Adipose tissue (tissue), 3 donors: Measurements from ENCODE around the gene TSPAN1. TPM values are rescaled to one million over a fixed set of nuclear protein-coding genes. Genes with fewer than 3 reads are reported as not detected.

Experiments
- H3K27ac ChIP-seq: one replicate; pipeline ENCODE4 v1.5.1; 2013; ENCODE audit warnings: low read depth, low read length
- WGBS, 3 donors: extraction: QIAGEN DNeasy Blood & Tissue Kit; methylation state at CpG; one replicate each; pipeline ENCODE4 v1.1.7; 2013; 5-methylcytosine and 5-hydroxymethylcytosine counted together
- polyA plus RNA-seq, 3 donors: library from polyadenylated mRNA; stranded (reverse); fragments of 200-250 nt; gene quantifications; one replicate each; pipeline ENCODE4 v1.2.3, GENCODE V29; 2013
- donor health status: healthy with polysubstance abuse.
- donor health status: Bipolar disorder and iron deficiency.
- donor health status: healthy.

The TSPAN1 gene
- polyA plus RNA-seq, 3 donors, result 3.0 to 18.4 (median 7.0) TPM

GRCh38 chr1:46158312-46159281, 16.3 kb upstream of the TSPAN1 start:
- 90 to 92% (median 92%) methylated on average over 13 of the region's 13 CpGs for WGBS, 3 donors
- no peak overlapping the region for H3K27ac ChIP-seq

- WGBS, 3 donors, result 68 to 77% (median 70%) methylated on average over 3 of the region's 3 CpGs
- no peak overlapping the region for H3K27ac ChIP-seq
Observed at GRCh38 chr1:46159516-46159915, 15.4 kb upstream of the TSPAN1 start.

- 88 to 96% (median 90%) methylated on average over 1 of the region's 1 CpG for WGBS, 3 donors
Observed at GRCh38 chr1:46160212-46160611, 14.7 kb upstream of the TSPAN1 start.

GRCh38 chr1:46166521-46167462, 8.1 kb upstream of the TSPAN1 start:
- H3K27ac ChIP-seq, result peak overlapping the region; percentile 85

More at GRCh38 chr1:46160212-46160611, 14.7 kb upstream of the TSPAN1 start:
- no peak overlapping the region for H3K27ac ChIP-seq

DNA sequence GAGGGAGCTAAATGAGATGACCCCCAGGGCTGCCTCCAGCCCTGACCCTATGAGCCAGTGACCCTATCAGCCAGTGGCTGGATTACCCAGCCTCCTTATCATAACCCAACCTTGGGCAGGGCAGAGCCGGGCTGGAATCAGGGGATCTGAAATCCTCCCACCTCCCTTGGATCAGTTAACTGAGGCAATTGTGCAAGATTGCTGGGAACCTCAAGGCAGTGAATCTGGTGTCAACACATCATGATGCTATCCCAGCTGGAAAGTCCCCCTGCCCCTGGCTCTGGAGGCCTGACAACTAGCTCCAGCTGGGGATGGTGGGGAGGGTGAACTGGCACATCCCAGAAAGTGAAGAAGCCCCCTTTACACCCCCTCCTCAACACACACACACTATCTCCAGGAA, 6.4 kb upstream of the TSPAN1 start:
- WGBS, 3 donors, result 67 to 76% (median 72%) methylated on average over 1 of the region's 1 CpG

More at GRCh38 chr1:46166521-46167462, 8.1 kb upstream of the TSPAN1 start:
- WGBS, 3 donors, result 6 to 13% (median 9%) methylated on average over 47 of the region's 47 CpGs

DNA sequence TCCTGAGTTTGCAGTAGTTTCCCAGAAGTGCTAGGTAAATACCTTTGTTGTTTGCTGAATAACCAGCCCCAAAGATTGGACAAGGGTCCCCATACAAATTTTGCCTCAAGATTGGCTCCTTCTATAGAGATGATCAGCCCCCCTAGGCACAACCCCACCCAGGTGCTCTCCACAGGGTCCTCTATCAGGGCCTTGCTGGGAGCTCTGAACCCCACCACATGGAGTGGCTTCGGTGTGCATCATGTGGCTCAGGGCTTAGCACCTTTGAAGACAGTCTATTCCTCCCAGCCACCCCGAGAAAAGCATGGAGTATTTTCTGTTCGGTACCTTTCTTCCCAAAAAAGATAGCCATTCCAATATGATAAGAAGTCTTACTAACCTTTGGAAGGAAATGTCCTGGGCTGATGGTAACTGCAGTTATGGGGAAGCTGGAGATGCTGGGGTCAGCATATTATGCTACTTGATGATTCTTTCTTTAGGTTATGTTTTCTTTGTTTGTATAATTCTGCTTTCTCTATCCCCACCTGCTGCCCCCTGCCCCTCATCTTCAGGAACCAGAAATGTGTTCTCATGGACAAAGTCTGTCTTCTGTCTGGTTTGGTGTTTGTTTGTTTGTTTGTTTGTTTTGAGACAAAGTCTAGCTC, 5.0 kb upstream of the TSPAN1 start:
- H3K27ac ChIP-seq, result no peak overlapping the region
- WGBS, 3 donors, result 91 to 92% (median 91%) methylated on average over 3 of the region's 3 CpGs

More for the DNA sequence above, 6.4 kb upstream of the TSPAN1 start:
- H3K27ac ChIP-seq, result no peak overlapping the region

DNA sequence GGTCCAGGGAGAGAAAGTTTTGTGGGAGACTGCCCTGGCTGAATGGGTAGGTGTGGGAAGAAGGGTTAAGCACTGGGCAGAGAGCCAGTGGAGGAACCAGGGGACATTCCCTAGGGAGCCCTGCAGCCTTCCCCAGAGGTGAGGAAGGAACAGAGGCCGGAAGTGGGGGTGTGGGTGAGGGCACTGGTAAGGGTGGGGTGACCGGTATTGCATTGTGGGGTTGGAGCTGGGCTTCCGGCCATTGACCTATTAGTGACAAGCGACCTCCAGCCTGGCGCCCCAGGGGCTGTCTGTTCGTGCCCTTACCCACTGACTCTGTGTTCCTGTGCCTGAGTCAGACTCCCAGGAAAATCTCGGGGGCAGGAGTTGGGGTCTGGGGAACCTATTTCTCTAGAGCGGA, 3.5 kb upstream of the TSPAN1 start:
- H3K27ac ChIP-seq, result no peak overlapping the region
- WGBS, 3 donors, result 65 to 80% (median 73%) methylated on average over 8 of the region's 8 CpGs

DNA sequence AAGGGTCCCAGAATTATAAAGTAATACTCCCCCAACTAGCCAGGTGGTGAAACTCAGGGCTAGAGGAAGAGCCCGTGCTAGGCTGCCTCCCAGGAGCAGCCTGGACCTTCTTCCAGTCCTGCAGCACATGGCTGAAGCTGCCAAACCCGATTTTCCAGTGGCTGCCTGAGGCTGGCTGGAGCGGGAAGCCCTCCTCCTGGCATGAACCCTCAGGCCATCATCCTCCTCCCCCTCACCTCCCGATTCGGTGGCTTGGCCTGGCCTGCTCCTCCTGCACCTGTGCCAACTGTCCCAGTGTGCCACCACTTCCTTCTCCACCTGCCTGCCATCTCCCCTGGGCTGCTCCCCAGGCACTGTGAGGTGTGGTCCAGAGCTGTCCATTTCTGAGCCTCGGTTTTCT, 3.0 kb upstream of the TSPAN1 start:
- no peak overlapping the region for H3K27ac ChIP-seq
- WGBS, 3 donors, result 40 to 62% (median 58%) methylated on average over 5 to 6 of the region's 6 CpGs

- WGBS, 3 donors, result 72 to 92% (median 79%) methylated on average over 4 of the region's 4 CpGs
- H3K27ac ChIP-seq, result no peak overlapping the region
Observed at GRCh38 chr1:46172321-46172720, 2.6 kb upstream of the TSPAN1 start.

GRCh38 chr1:46173361-46173856, 1.5 kb upstream of the TSPAN1 start:
- 32 to 45% (median 37%) methylated on average over 4 of the region's 4 CpGs for WGBS, 3 donors
- no peak overlapping the region for H3K27ac ChIP-seq

DNA sequence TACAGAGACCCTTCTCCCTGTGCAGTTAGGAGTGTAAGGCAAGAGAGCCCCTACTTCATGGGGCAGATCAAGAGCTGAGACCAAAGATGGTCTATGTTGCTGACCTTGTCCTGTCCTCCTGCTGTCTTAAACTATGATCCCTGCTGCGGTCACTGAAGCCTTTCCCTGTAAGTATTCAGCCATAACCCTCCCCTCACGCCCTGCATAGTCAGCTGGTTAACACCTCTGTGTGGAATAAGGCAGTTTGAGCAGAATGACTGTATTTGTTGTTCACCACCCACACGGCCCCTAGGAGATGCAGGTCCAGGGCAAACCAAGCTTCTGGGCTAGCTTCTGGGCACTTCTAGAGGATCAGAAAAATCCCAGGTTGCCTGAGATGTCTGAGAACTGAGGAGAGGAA, 356 bp downstream of the TSPAN1 start:
- H3K27ac ChIP-seq, result no peak overlapping the region
- WGBS, 3 donors, result 64 to 68% (median 67%) methylated on average over 3 of the region's 3 CpGs

GRCh38 chr1:46176211-46176865, 1.5 kb downstream of the TSPAN1 start, which contains the start of gene P3R3URF:
P3R3URF (minus strand) TSS chr1:46176488; CDS start chr1:46176471, 17 bp downstream.
- WGBS, 3 donors, result 87 to 88% (median 88%) methylated on average over 13 of the region's 13 CpGs
- H3K27ac ChIP-seq, result no peak within 1 kb of the TSS

DNA sequence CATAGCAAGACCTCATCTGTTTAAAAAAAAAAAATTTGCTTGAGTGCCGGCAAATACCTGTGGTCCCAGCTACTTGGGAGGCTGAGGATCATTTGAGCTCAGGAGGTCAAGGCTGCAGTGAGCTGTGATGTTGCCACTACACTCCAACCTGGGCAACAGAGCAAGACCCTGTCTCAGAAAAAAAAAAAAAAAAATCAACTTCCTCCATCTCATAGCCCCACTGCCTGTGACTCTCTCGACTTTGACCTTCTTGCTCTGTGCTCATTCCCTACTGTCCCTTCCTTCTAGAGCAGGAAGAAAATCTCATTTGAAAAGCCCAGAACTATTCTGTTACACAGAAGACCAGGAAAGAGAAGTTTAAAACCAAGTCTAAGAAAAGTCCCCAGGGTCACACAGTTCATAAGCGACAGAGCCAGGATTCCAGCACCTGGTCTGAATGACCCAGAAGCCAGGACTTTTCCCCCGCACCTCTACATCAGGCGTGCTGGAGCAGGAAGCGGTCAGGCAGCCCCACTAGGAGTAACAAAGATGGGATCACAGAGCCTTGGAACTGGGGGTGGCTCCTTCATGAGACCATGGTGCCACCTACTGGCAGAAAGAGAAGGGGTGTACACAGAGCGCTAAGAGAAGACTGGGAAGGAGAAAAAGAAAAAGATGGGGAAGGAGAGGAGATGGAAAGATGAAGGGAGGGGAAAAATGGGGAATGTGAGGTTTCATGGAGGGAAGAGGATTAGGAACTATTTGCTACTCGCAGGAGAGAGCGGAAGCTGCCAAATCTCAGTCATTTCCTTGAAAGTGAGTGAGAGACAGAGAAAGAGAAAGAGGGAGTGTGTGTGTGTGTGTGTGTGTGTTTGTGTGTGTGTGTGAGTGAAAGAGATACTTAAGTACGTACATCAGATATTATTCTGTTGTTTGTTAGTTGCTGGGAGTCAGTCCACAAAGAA, 4.5 kb downstream of the TSPAN1 start:
- no peak overlapping the region for H3K27ac ChIP-seq
- 8 to 14% (median 14%) methylated on average over 10 of the region's 10 CpGs for WGBS, 3 donors

DNA sequence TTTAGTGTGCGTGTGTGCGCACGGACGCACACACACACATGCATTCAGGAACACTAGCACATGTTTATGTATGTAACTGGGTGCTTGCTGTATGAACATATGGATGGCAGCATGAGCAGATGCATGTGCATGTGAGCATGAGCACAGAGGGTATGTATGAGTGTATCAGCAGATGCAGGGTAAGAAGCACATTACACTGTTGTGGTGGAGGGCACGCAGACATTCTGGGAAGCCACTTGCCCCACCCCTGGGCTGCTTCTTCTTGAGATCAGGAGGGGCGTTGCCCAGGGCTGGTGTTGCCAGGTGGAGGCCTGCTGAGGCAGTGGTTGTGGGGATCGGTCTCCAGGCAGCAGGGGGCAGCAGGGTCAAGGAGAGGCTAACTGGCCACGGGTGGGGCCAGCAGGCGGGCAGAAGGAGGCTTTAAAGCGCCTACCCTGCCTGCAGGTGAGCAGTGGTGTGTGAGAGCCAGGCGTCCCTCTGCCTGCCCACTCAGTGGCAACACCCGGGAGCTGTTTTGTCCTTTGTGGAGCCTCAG, 5.3 kb downstream of the TSPAN1 start:
- 57 to 67% (median 63%) methylated on average over 12 of the region's 12 CpGs for WGBS, 3 donors
- no peak overlapping the region for H3K27ac ChIP-seq

- no peak overlapping the region for H3K27ac ChIP-seq
- 62 to 70% (median 63%) methylated on average over 10 of the region's 10 CpGs for WGBS, 3 donors
Observed at GRCh38 chr1:46181343-46182260, 6.7 kb downstream of the TSPAN1 start.
